A549 (cell line): ENCODE data around the gene SEMA4D.

Source experiments
- CEBPB ChIP-seq, 2 experiments: fragments of >200 bp in 1 of 2; sonication (Bioruptor Twin) in 1 of 2; formaldehyde crosslinking in 1 of 2; IDR thresholded peaks; 2 replicates each; pipeline ENCODE4 v1.6.1; 2012 to 2016
- CHD2 ChIP-seq: fragments of 150-350 bp; IDR thresholded peaks from 2 replicates; pipeline ENCODE4 v1.6.1; 2014; ENCODE audit warnings: low read length; ENCODE audit not compliant: partially characterized antibody
- CTCF ChIP-seq: fragments of >200 bp; sonication (Bioruptor Twin); formaldehyde crosslinking; IDR thresholded peaks from 3 replicates; pipeline ENCODE4 v1.5.1; 2016
- ELK1 ChIP-seq: fragments of 150-350 bp; IDR thresholded peaks from 2 replicates; pipeline ENCODE4 v1.6.1; 2014; ENCODE audit warnings: low read depth, mild to moderate bottlenecking, low read length
- GATA3 ChIP-seq: IDR thresholded peaks from 2 replicates; pipeline ENCODE4 v1.6.1; 2012; ENCODE audit warnings: borderline replicate concordance
- HDAC2 ChIP-seq: fragments of 200-600 bp; sonication (generic); IDR thresholded peaks from 2 replicates; pipeline ENCODE4 v1.6.1; 2016
- JUN ChIP-seq, 2 experiments: fragments of >200 bp; sonication (Bioruptor Twin); formaldehyde crosslinking; IDR thresholded peaks; 2 replicates in 1 of 2; 3 replicates in 1 of 2; pipeline ENCODE4 v1.6.1; 2016 to 2017
- MYC ChIP-seq: IDR thresholded peaks from 2 replicates; pipeline ENCODE4 v1.6.1; 2012; ENCODE audit warnings: mild to moderate bottlenecking, inconsistent platforms, low read length, improper control_type of control experiment, borderline replicate concordance
- POLR2A ChIP-seq: IDR thresholded peaks from 2 replicates; pipeline ENCODE4 v1.6.1; 2012; ENCODE audit warnings: mild to moderate bottlenecking, low read length
- RAD21 ChIP-seq, 2 experiments: fragments of >200 bp in 1 of 2; sonication (Bioruptor Twin) in 1 of 2; formaldehyde crosslinking in 1 of 2; IDR thresholded peaks in 1 of 2; conservative IDR thresholded peaks in 1 of 2; 2 replicates in 1 of 2; 3 replicates in 1 of 2; pipeline ENCODE4 v1.6.1; 2012 to 2018; ENCODE audit warnings: inconsistent platforms in 1 of 2
- RFX5 ChIP-seq: fragments of 450-650 bp; IDR thresholded peaks from 2 replicates; pipeline ENCODE4 v1.7.1; 2014; ENCODE audit warnings: antibody characterized with exemption, mild to moderate bottlenecking, moderate library complexity
- SREBF2 ChIP-seq: fragments of 450-650 bp; IDR thresholded peaks from 2 replicates; pipeline ENCODE4 v1.6.1; 2014; ENCODE audit warnings: mild to moderate bottlenecking, moderate library complexity
- USF2 ChIP-seq: fragments of 450-650 bp; IDR thresholded peaks from 2 replicates; pipeline ENCODE4 v1.6.1; 2014; ENCODE audit warnings: antibody characterized with exemption
- ZFP36 ChIP-seq: fragments of 450-650 bp; IDR thresholded peaks from 2 replicates; pipeline ENCODE4 v1.6.1; 2014; ENCODE audit warnings: borderline replicate concordance; ENCODE audit not compliant: partially characterized antibody

- TF ChIP-seq HDAC2 (no peak), CTCF (no peak), MYC (no peak), RFX5 (no peak), JUN (IDR thresholded peaks at IDR 0.05) (no peak), CEBPB (IDR thresholded peaks at IDR 0.05) (no peak), POLR2A (no peak), CHD2 (no peak), ZFP36 (no peak), USF2 (no peak), ELK1 (no peak), SREBF2 (no peak), RAD21 (conservative IDR thresholded peaks at IDR 0.05 in 1 of 2, IDR thresholded peaks at IDR 0.05 in 1 of 2) (no peak), GATA3 (no peak)
Measured at GRCh38 chr9:89528131-89528530, 30.2 kb upstream of the SEMA4D start.
